HFF-Myc (cell line): ENCODE measurements around the gene NHLRC1.

Experiments used
- DNase-seq: peaks from one replicate; pipeline ENCODE4 v3.0.0-alpha.2; 2011; ENCODE audit warnings: low read depth; ENCODE audit errors: extremely low read depth
- H3K4me3 ChIP-seq: replicated peaks from 2 replicates; pipeline ENCODE4 v1.5.1; 2011; ENCODE audit warnings: low read depth, mild to moderate bottlenecking, control low read depth, low read length
- CTCF ChIP-seq: IDR thresholded peaks from 2 replicates; pipeline ENCODE4 v1.5.1; 2012; ENCODE audit warnings: mild to moderate bottlenecking, low read depth, low read length, control low read depth; ENCODE audit errors: missing control alignments

The NHLRC1 gene

GRCh38 chr6:18161431-18161830 is 39.0 kb upstream of the NHLRC1 start:
- DNase-seq: no peak
- TF ChIP-seq CTCF: no peak
- H3K4me3 ChIP-seq: no peak overlapping the region

GRCh38 chr6:18160911-18161310 is 38.4 kb upstream of the NHLRC1 start:
- no peak for DNase-seq
- TF ChIP-seq CTCF: no peak
- H3K4me3 ChIP-seq: no peak overlapping the region

- TF ChIP-seq CTCF: no peak
- no peak for DNase-seq
- peak overlapping the region; percentile 88 for H3K4me3 ChIP-seq
Measured at GRCh38 chr6:18155864-18156421, 33.5 kb upstream of the NHLRC1 start.

- no peak for TF ChIP-seq CTCF
- peak; percentile 90 for DNase-seq
- H3K4me3 ChIP-seq: peak within 1 kb of the TSS; percentile 88
Measured at GRCh38 chr6:18155150-18155863, 32.8 kb upstream of the NHLRC1 start, which contains the start of gene KDM1B. TSS of gene KDM1B (plus strand) at chr6:18155422. CDS start at chr6:18159896, 4,474 bp downstream.

- DNase-seq: no peak
- peak within 1 kb of the TSS; percentile 88 for H3K4me3 ChIP-seq
- no peak for TF ChIP-seq CTCF
Measured at GRCh38 chr6:18154507-18155149, 32.2 kb upstream of the NHLRC1 start, which contains the start of gene TPMT. TSS of gene TPMT (minus strand) at chr6:18155077. CDS start at chr6:18149127, 5,950 bp downstream.

GRCh38 chr6:18153311-18153703 is 30.8 kb upstream of the NHLRC1 start:
- no peak for TF ChIP-seq CTCF
- no peak for DNase-seq
- no peak overlapping the region for H3K4me3 ChIP-seq
